Karpas-422 (cell line): ENCODE measurements around the gene LRRC51. TPM values are rescaled to one million over a fixed set of nuclear protein-coding genes. Genes with fewer than 3 reads are reported as not detected.

Experiments
- DNase-seq: peaks from one replicate; pipeline ENCODE4 v3.0.0-alpha.2; 2015
- H2AFZ ChIP-seq: fragments of 200-600 bp; sonication (generic); 2 replicates; pipeline ENCODE4 v1.6.1; 2014; ENCODE audit warnings: antibody characterized with exemption, low read length, mixed read lengths
- H3K27ac ChIP-seq: fragments of 200-600 bp; sonication (generic); 2 replicates; pipeline ENCODE4 v1.5.1; 2014; ENCODE audit warnings: mild to moderate bottlenecking, low read length, moderate library complexity
- H3K27me3 ChIP-seq: fragments of 200-600 bp; sonication (generic); 2 replicates; pipeline ENCODE4 v1.6.1; 2014; ENCODE audit warnings: low read length, mixed read lengths
- H3K36me3 ChIP-seq: fragments of 200-600 bp; sonication (generic); 2 replicates; pipeline ENCODE4 v1.6.1; 2014; ENCODE audit warnings: low read length, mixed read lengths; ENCODE audit not compliant: insufficient read depth
- H3K4me1 ChIP-seq: fragments of 200-600 bp; sonication (generic); 2 replicates; pipeline ENCODE4 v1.6.1; 2014; ENCODE audit warnings: mild to moderate bottlenecking, low read length, mixed read lengths
- H3K4me2 ChIP-seq: fragments of 200-600 bp; sonication (generic); 2 replicates; pipeline ENCODE4 v1.6.1; 2014; ENCODE audit warnings: low read length, low read depth, mild to moderate bottlenecking; ENCODE audit not compliant: poor library complexity, severe bottlenecking
- H3K4me3 ChIP-seq: fragments of 200-600 bp; sonication (generic); 2 replicates; pipeline ENCODE4 v1.5.1; 2014; ENCODE audit warnings: mild to moderate bottlenecking, antibody characterized with exemption, low read length, mixed read lengths
- H3K79me2 ChIP-seq: fragments of 200-600 bp; sonication (generic); 2 replicates; pipeline ENCODE4 v1.6.1; 2014; ENCODE audit warnings: mild to moderate bottlenecking, low read length, mixed read lengths
- H3K9ac ChIP-seq: fragments of 200-600 bp; sonication (generic); 2 replicates; pipeline ENCODE4 v1.6.0; 2014; ENCODE audit warnings: low read length
- H3K9me2 ChIP-seq: fragments of 200-600 bp; sonication (generic), shearing (Covaris generic); replicated peaks from 2 replicates; pipeline ENCODE4 v1.6.0; 2014; ENCODE audit warnings: mild to moderate bottlenecking, low read length, moderate library complexity; ENCODE audit not compliant: insufficient read depth
- H3K9me3 ChIP-seq: fragments of 300-700, 200-600 bp; sonication (generic); 2 replicates; pipeline ENCODE4 v1.6.1; 2014; ENCODE audit warnings: low read length, mixed read lengths
- H4K20me1 ChIP-seq: fragments of 200-600 bp; sonication (generic); 2 replicates; pipeline ENCODE4 v1.6.1; 2014; ENCODE audit warnings: mild to moderate bottlenecking, antibody characterized with exemption, low read length, low read depth; ENCODE audit not compliant: insufficient read depth
- total RNA-seq: library from RNA; depleted of rRNA; stranded (reverse); fragments of >200 nt; shearing (Covaris generic); gene quantifications from 2 replicates; pipeline ENCODE4 v1.2.3, GENCODE V29; 2014; ENCODE audit warnings: low replicate concordance

Gene LRRC51
- total RNA-seq, 1 experiment from 2014 or later: 2.3 TPM

DNA sequence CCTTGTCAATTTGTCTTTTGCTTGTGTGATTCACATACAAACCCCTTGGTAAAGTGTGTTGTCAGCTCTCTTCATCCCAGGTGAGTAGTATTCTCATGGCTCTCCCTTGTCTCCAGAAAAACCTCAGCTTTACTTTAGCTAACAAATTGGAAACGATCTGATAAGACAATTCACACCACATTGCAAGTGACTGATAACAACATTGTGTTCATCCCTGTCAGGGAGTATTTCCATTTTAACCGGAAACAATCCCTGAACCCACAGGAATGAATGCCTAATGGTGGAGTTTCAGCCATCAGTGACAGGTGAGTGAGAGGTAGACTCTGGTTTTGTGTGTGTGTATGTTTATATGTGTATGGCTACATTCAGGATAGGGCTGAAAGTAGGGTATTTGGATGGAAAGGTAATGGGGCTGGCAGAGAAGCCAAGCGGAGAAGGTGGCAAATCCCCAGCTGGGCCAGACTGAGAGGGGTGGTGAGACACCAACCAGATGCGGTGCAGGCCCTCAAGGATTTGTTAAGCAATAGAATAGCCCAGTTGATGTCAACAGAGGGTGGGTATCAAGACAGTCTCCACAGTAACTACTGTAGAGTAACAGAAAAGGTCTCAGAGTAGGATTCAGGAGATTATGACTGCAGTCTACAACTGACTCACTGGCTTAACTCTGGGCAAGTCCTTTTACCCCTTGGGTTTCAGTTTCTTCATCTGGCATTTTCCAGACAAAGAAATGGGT is 7.6 kb downstream of the LRRC51 start:
- Histone ChIP-seq H3K9me2 (no peaks in the 10 kb centered on the region), H3K4me2 (no peak overlapping the region), H3K79me2 (no peaks in the 10 kb centered on the region), H3K9ac (no peak overlapping the region), H3K27ac (no peak overlapping the region), H3K4me1 (peaks cover 14% of the 10 kb centered on the region), H3K27me3 (no peaks in the 10 kb centered on the region), H3K36me3 (no peaks in the 10 kb centered on the region), H3K4me3 (no peak overlapping the region), H4K20me1 (peaks cover 5% of the 10 kb centered on the region; the same call in 1 of the 2 replicates), H3K9me3 (no peaks in the 10 kb centered on the region), H2AFZ (no peak overlapping the region)
- DNase-seq: no peak

DNA sequence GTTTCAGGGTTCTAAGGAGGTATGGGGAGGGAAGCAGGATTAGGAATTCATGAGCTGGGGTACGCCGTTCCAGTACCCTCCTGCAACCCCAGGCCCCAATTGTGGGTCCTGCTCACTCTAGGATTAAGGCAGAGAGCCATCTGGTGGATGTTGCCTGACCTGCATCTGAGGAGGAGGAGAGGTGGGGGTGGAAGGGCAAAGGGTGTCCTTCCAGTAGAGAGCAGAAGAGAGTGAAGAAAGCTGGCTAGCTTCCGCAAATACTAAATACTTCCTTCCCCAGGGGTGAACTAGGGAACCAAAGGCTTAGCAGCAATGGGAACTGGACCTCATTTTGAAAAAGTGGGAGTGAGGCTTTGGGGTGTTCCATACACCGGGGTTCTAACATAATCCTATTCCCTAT is 10.6 kb downstream of the LRRC51 start:
- peaks cover 5% of the 10 kb centered on the region; the same call in 1 of the 2 replicates for H4K20me1 ChIP-seq

DNA sequence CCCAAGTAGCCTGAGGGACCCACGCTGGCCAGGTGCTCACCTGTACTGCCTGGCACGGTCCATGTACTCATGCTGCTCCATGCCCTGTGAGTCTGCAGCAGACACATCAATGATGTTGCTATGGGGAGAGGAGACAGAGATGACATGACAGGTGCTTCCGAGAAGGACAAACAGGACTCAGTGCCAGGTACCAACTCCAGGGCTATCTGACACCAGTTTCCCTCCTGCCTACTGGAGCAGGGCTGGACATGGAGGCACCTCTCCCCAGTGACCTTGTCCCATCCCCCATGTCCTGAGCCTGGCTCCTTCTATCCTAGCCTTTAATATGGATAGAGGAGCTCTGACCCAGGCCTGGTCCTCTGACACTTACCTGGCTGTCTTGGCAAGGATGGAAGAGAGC is 18.1 kb downstream of the LRRC51 start:
- Histone ChIP-seq H3K79me2 (peaks cover 34% of the 10 kb centered on the region), H3K36me3 (no peaks in the 10 kb centered on the region), H4K20me1 (no peaks in the 10 kb centered on the region; the same call in 1 of the 2 replicates), H2AFZ (no peak overlapping the region), H3K27ac (no peak overlapping the region), H3K4me1 (peaks cover 24% of the 10 kb centered on the region), H3K9ac (no peak overlapping the region), H3K4me2 (no peak overlapping the region), H3K9me2 (no peaks in the 10 kb centered on the region; the same call in 1 of the 2 replicates), H3K4me3 (no peak overlapping the region), H3K27me3 (no peaks in the 10 kb centered on the region), H3K9me3 (no peaks in the 10 kb centered on the region)
- DNase-seq: no peak

More for the DNA sequence above, 10.6 kb downstream of the LRRC51 start:
- Histone ChIP-seq H3K27ac (no peak overlapping the region), H3K4me2 (no peak overlapping the region), H2AFZ (no peak overlapping the region), H3K9me2 (no peaks in the 10 kb centered on the region), H3K27me3 (no peaks in the 10 kb centered on the region), H3K36me3 (no peaks in the 10 kb centered on the region), H3K4me3 (no peak overlapping the region), H3K9me3 (no peaks in the 10 kb centered on the region), H3K79me2 (no peaks in the 10 kb centered on the region), H3K9ac (no peak overlapping the region), H3K4me1 (peaks cover 14% of the 10 kb centered on the region)
- DNase-seq: peak; percentile 92

DNA sequence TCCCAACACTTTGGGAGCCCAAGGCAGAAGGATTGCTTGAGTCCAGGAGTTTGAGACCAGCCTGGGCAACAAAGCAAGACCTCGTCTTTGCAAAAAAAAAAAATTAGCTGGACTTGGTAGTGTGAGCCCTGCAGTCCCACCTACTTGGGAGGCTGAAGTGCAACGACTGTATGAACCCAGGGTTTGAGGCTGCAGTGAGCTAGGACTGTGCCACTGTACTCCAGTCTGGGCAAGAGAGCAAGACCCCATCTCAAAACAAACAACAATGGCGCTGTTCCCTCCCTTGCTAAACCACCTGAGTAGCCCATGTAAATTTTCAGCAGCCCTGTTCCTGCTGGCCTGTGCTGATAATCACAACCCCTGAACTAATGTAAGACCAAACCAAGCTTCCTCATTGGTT is 19.4 kb downstream of the LRRC51 start:
- no peak overlapping the region for H3K27ac ChIP-seq
- no peaks in the 10 kb centered on the region; the same call in 1 of the 2 replicates for H3K9me2 ChIP-seq
- H3K79me2 ChIP-seq: peaks cover 34% of the 10 kb centered on the region
- no peaks in the 10 kb centered on the region for H3K9me3 ChIP-seq
- H3K27me3 ChIP-seq: no peaks in the 10 kb centered on the region
- no peak overlapping the region for H3K9ac ChIP-seq
- H3K4me3 ChIP-seq: no peak overlapping the region
- DNase-seq: no peak
- no peaks in the 10 kb centered on the region; the same call in 1 of the 2 replicates for H4K20me1 ChIP-seq
- H2AFZ ChIP-seq: no peak overlapping the region
- peaks cover 36% of the 10 kb centered on the region for H3K4me1 ChIP-seq
- H3K4me2 ChIP-seq: no peak overlapping the region
- no peaks in the 10 kb centered on the region for H3K36me3 ChIP-seq

DNA sequence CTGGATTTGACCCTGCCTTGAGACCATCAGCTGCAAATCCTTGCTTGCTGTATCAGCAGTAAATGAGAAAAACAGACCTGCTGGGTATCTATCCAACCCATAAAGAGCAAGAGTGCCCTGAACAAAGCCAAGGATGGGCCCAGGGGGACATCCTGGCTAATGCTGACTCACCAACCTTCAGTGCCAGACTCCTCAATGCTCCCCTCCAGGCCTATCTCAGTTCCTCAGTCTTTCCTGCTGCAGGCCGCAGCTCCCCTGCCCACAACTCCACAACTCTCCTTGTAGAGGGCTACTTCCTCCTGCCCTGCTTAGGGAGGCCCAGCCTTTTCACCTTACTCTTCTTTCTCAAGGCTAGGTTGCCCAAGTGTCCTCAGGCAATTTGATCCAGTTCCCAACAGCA is 19.8 kb downstream of the LRRC51 start:
- H3K4me2 ChIP-seq: no peak overlapping the region

DNA sequence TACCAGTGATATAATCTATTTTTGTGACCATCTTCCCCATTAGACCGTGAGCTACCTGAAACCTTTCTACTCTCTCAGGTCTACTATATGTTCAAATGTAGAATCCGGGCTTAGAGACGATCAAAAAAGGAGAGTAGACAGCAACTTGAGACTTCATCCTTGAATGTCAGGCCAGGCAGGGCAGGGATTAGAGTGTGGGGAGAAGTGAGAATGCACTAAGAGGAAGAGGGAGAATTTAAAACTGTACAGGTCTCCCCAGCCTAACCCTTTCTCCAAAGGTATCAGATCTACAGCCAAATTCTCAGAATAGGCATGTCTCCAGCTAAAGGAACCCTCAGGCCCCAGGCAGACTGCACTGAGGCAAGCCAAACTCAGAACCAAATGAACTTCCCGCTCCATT is 21.5 kb downstream of the LRRC51 start:
- peak overlapping the region; percentile 89 for H3K4me3 ChIP-seq
- no peaks in the 10 kb centered on the region; the same call in 1 of the 2 replicates for H4K20me1 ChIP-seq
- peak overlapping the region; percentile 89 for H3K4me2 ChIP-seq
- peaks cover 34% of the 10 kb centered on the region for H3K79me2 ChIP-seq
- H3K27ac ChIP-seq: peak overlapping the region; percentile 80
- H3K9me3 ChIP-seq: no peaks in the 10 kb centered on the region
- H3K4me1 ChIP-seq: peaks cover 37% of the 10 kb centered on the region
- no peak overlapping the region for H2AFZ ChIP-seq
- no peaks in the 10 kb centered on the region for H3K27me3 ChIP-seq
- no peak for DNase-seq
- no peaks in the 10 kb centered on the region for H3K36me3 ChIP-seq
- H3K9me2 ChIP-seq: no peaks in the 10 kb centered on the region; the same call in 1 of the 2 replicates
- peak overlapping the region; percentile 98 for H3K9ac ChIP-seq

More for the DNA sequence above, 19.8 kb downstream of the LRRC51 start:
- Histone ChIP-seq H3K27ac (no peak overlapping the region), H3K79me2 (peaks cover 34% of the 10 kb centered on the region), H3K36me3 (no peaks in the 10 kb centered on the region), H3K9ac (no peak overlapping the region), H4K20me1 (no peaks in the 10 kb centered on the region; the same call in 1 of the 2 replicates), H2AFZ (no peak overlapping the region), H3K9me3 (no peaks in the 10 kb centered on the region), H3K27me3 (no peaks in the 10 kb centered on the region), H3K4me3 (no peak overlapping the region), H3K9me2 (no peaks in the 10 kb centered on the region; the same call in 1 of the 2 replicates), H3K4me1 (peaks cover 37% of the 10 kb centered on the region)
- no peak for DNase-seq

DNA sequence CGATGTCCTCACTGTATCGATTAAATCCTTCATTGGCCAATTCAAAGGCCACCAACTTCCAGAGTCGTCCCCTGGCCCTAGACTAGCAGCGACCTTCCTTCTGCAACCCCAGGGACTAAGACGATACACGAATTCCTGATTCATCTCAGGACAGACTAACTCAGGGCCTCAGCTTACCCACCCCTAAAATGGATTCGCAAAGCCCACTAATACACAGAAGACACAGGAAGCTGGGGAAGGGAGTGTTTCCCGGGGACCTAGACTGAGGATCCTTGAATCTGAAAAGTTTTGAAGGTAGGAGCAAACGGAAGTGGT is 21.9 kb downstream of the LRRC51 start:
- no peak overlapping the region for H2AFZ ChIP-seq
- peak overlapping the region; percentile 98 for H3K9ac ChIP-seq
- H3K4me1 ChIP-seq: peaks cover 37% of the 10 kb centered on the region
- no peaks in the 10 kb centered on the region; the same call in 1 of the 2 replicates for H4K20me1 ChIP-seq
- H3K9me2 ChIP-seq: no peaks in the 10 kb centered on the region; the same call in 1 of the 2 replicates
- H3K4me2 ChIP-seq: peak overlapping the region; percentile 89
- no peaks in the 10 kb centered on the region for H3K9me3 ChIP-seq
- H3K79me2 ChIP-seq: peaks cover 34% of the 10 kb centered on the region
- DNase-seq: no peak
- peak overlapping the region; percentile 89 for H3K4me3 ChIP-seq
- H3K36me3 ChIP-seq: no peaks in the 10 kb centered on the region
- peak overlapping the region; percentile 80 for H3K27ac ChIP-seq
- H3K27me3 ChIP-seq: no peaks in the 10 kb centered on the region

DNA sequence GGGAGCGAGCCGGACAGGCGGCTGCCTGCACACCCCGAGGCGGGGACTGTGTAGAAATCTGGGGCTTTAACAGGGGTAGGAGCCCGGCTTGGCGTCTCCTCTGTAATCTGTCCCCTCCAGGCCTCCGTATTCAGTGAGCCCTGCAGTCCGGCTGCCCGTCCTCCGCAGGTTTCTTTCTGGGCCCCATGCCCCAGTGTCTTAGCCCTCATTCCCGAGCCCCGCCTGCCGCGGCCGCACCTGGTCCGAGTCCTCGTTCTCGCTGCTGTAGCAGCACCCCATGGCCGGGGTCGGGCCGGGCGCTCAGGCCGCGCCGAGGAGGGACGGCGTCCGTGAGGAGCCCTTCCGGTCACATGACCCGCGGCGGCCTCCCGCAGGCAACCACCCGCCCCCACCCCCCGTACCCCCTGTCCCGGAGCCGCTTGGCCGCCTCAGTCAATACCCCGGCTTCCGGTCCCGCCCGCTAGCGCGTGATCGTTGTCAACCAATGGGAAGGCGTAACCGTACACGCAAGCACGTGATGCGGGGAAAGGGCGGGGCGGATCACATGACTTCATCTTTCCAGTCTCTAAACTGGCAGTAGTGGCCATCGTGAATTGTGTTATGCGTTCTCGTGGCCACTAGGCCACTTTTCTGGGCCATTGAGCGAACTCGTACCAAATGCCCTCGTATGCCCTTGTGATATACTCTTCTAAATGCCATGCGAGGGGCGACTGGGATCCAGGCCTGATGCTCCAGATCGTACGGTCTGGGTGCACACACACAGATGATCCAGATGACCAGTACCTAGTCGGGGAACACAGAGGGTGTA is 22.5 kb downstream of the LRRC51 start, which contains the start of gene LAMTOR1:
LAMTOR1 (minus strand) TSS at position 352 of the 808 bp plus-strand sequence; CDS start at position 279, 73 bp downstream.
- Histone ChIP-seq H3K9me2 (no peaks in the 10 kb centered on the region; the same call in 1 of the 2 replicates), H3K4me2 (peak within 1 kb of the TSS; percentile 89), H3K9ac (peak within 1 kb of the TSS; percentile 98), H3K27ac (peak within 1 kb of the TSS; percentile 80), H3K79me2 (peaks cover 34% of the 10 kb centered on the region), H3K27me3 (no peaks in the 10 kb centered on the region), H3K4me3 (peak within 1 kb of the TSS; percentile 89), H3K36me3 (no peaks in the 10 kb centered on the region), H3K9me3 (no peaks in the 10 kb centered on the region), H2AFZ (no peak within 1 kb of the TSS), H3K4me1 (peaks cover 37% of the 10 kb centered on the region), H4K20me1 (no peaks in the 10 kb centered on the region; the same call in 1 of the 2 replicates)
- peak; percentile 99 for DNase-seq
